ENCODE results near the gene KLF7. TPM values are rescaled to one million over a fixed set of nuclear protein-coding genes. Genes with fewer than 3 reads are reported as not detected.

The KLF7 gene
- total RNA-seq, 2 experiments from 2014 or later: 28.3 to 31.4 TPM

- DNase-seq: peak; percentile 29
- ChIA-PET CTCF (interaction anchor here (1.0 to 4.9 kb wide), 5 partner anchors 18 to 312 kb away, joined by 3 to 49 read pairs (median 8); no protein-coding TSS in a partner anchor), POLR2A (interaction anchor here (0.7 to 6.6 kb wide), 23 partner anchors 9 to 462 kb away, joined by 3 to 276 read pairs (median 8); partner anchors contain the start of genes CREB1, FASTKD2 and MDH1B)
- H3K27me3 Mint-ChIP-seq: peaks cover 7% of the 10 kb centered on the region
- peaks cover 32% of the 10 kb centered on the region for H3K36me3 Mint-ChIP-seq (ENCODE audit: low read depth)
- H3K9me3 Mint-ChIP-seq: no peaks in the 10 kb centered on the region
- peaks cover 52% of the 10 kb centered on the region for H3K4me1 Mint-ChIP-seq
- H3K4me3 Mint-ChIP-seq: peak overlapping the region; percentile 98
- peak overlapping the region; percentile 93 for H3K27ac Mint-ChIP-seq
These were observed 1.5 kb downstream of the KLF7 start for GRCh38 chr2:207164006-207164831.

GRCh38 chr2:207163756-207164005 lies 2.1 kb downstream of the KLF7 start:
- H3K36me3 Mint-ChIP-seq (ENCODE audit: low read depth): peaks cover 32% of the 10 kb centered on the region
- ChIA-PET POLR2A (interaction anchor here (0.7 to 6.6 kb wide), 10 partner anchors 9 to 367 kb away, joined by 3 to 276 read pairs (median 42); partner anchors contain the start of gene CREB1), CTCF (interaction anchor here (3.2 to 4.9 kb wide), 2 partner anchors 21 to 89 kb away, joined by 15 to 49 read pairs; no protein-coding TSS in a partner anchor)
- H3K4me3 Mint-ChIP-seq: peak overlapping the region; percentile 98
- peak overlapping the region; percentile 93 for H3K27ac Mint-ChIP-seq
- H3K27me3 Mint-ChIP-seq: peaks cover 7% of the 10 kb centered on the region
- DNase-seq: no peak
- H3K9me3 Mint-ChIP-seq: no peaks in the 10 kb centered on the region
- peaks cover 57% of the 10 kb centered on the region for H3K4me1 Mint-ChIP-seq

GRCh38 chr2:207163053-207163755 lies 2.5 kb downstream of the KLF7 start:
- peaks cover 60% of the 10 kb centered on the region for H3K4me1 Mint-ChIP-seq
- ChIA-PET POLR2A (interaction anchor here (0.7 to 6.6 kb wide), 11 partner anchors 8 to 370 kb away, joined by 3 to 276 read pairs (median 4); partner anchors contain the start of gene CREB1), CTCF (interaction anchor here (1.1 to 4.9 kb wide), 3 partner anchors 21 to 309 kb away, joined by 5 to 49 read pairs (median 5); no protein-coding TSS in a partner anchor)
- H3K27ac Mint-ChIP-seq: peak overlapping the region; percentile 93
- peaks cover 7% of the 10 kb centered on the region for H3K27me3 Mint-ChIP-seq
- DNase-seq: no peak
- H3K4me3 Mint-ChIP-seq: peak overlapping the region; percentile 98
- H3K9me3 Mint-ChIP-seq: no peaks in the 10 kb centered on the region
- H3K36me3 Mint-ChIP-seq (ENCODE audit: low read depth): peaks cover 35% of the 10 kb centered on the region

- peaks cover 4% of the 10 kb centered on the region for H3K27me3 Mint-ChIP-seq
- H3K27ac Mint-ChIP-seq: peak overlapping the region; percentile 93
- peaks cover 42% of the 10 kb centered on the region for H3K36me3 Mint-ChIP-seq (ENCODE audit: low read depth)
- POLR2A ChIA-PET: interaction anchor here (1.1 to 6.6 kb wide), 5 partner anchors 7 to 367 kb away, joined by 3 to 276 read pairs (median 83); partner anchors contain the start of gene CREB1
- H3K4me1 Mint-ChIP-seq: peaks cover 61% of the 10 kb centered on the region
- peak overlapping the region; percentile 98 for H3K4me3 Mint-ChIP-seq
- CTCF ChIA-PET: interaction anchor here (1.1 to 4.9 kb wide), 3 partner anchors 20 to 310 kb away, joined by 5 to 49 read pairs (median 5); no protein-coding TSS in a partner anchor
- DNase-seq: no peak
- no peaks in the 10 kb centered on the region for H3K9me3 Mint-ChIP-seq
These were observed 3.4 kb downstream of the KLF7 start for GRCh38 chr2:207162316-207162715.

- no peak for DNase-seq
- POLR2A ChIA-PET: interaction anchor here (1.2 to 6.6 kb wide), 3 partner anchors 19 to 174 kb away, joined by 3 to 276 read pairs (median 110); no protein-coding TSS in a partner anchor
- CTCF ChIA-PET: interaction anchor here (4.9 kb wide), 1 partner anchor 19 kb away, joined by 49 read pairs; no protein-coding TSS in a partner anchor
- Mint-ChIP-seq H3K9me3 (no peaks in the 10 kb centered on the region), H3K4me1 (peaks cover 65% of the 10 kb centered on the region), H3K27me3 (peaks cover 3% of the 10 kb centered on the region), H3K36me3 (ENCODE audit: low read depth) (peaks cover 49% of the 10 kb centered on the region), H3K4me3 (no peak overlapping the region), H3K27ac (no peak overlapping the region)
These were observed 4.3 kb downstream of the KLF7 start for GRCh38 chr2:207161247-207162123.

- ChIA-PET POLR2A (no interaction called here), CTCF (no interaction called here)
- no peaks in the 10 kb centered on the region for H3K9me3 Mint-ChIP-seq
- H3K4me3 Mint-ChIP-seq: no peak overlapping the region
- H3K4me1 Mint-ChIP-seq: peaks cover 78% of the 10 kb centered on the region
- DNase-seq: no peak
- peaks cover 57% of the 10 kb centered on the region for H3K36me3 Mint-ChIP-seq (ENCODE audit: low read depth)
- peaks cover 3% of the 10 kb centered on the region for H3K27me3 Mint-ChIP-seq
- no peak overlapping the region for H3K27ac Mint-ChIP-seq
These were observed 5.6 kb downstream of the KLF7 start for GRCh38 chr2:207160115-207160514.

GRCh38 chr2:207159002-207159401 lies 6.7 kb downstream of the KLF7 start:
- POLR2A ChIA-PET: interaction anchor here (1.0 kb wide), 1 partner anchor 371 kb away, joined by 3 read pairs; no protein-coding TSS in a partner anchor
- Mint-ChIP-seq H3K27me3 (no peaks in the 10 kb centered on the region), H3K9me3 (no peaks in the 10 kb centered on the region), H3K4me3 (no peak overlapping the region), H3K36me3 (ENCODE audit: low read depth) (peaks cover 56% of the 10 kb centered on the region), H3K4me1 (peaks cover 85% of the 10 kb centered on the region), H3K27ac (no peak overlapping the region)
- DNase-seq: no peak
- CTCF ChIA-PET: no interaction called here

GRCh38 chr2:207157731-207158130 lies 8.0 kb downstream of the KLF7 start:
- Mint-ChIP-seq H3K27me3 (no peaks in the 10 kb centered on the region), H3K4me3 (no peak overlapping the region), H3K27ac (no peak overlapping the region), H3K36me3 (ENCODE audit: low read depth) (peaks cover 55% of the 10 kb centered on the region), H3K9me3 (no peaks in the 10 kb centered on the region), H3K4me1 (peaks cover 88% of the 10 kb centered on the region)
- POLR2A ChIA-PET: interaction anchor here (5.9 to 6.1 kb wide), 2 partner anchors 7 to 15 kb away, joined by 72 to 83 read pairs; partner anchors contain the start of gene KLF7
- no peak for DNase-seq
- CTCF ChIA-PET: interaction anchor here (0.6 to 3.5 kb wide), 3 partner anchors 15 to 168 kb away, joined by 3 to 34 read pairs (median 6); no protein-coding TSS in a partner anchor

GRCh38 chr2:207157162-207157481 lies 8.6 kb downstream of the KLF7 start:
- Mint-ChIP-seq H3K4me1 (peaks cover 88% of the 10 kb centered on the region), H3K36me3 (ENCODE audit: low read depth) (peaks cover 53% of the 10 kb centered on the region), H3K4me3 (no peak overlapping the region), H3K27ac (peak overlapping the region; percentile 12), H3K9me3 (no peaks in the 10 kb centered on the region), H3K27me3 (no peaks in the 10 kb centered on the region)
- ChIA-PET POLR2A (interaction anchor here (0.8 to 6.1 kb wide), 4 partner anchors 8 to 176 kb away, joined by 3 to 83 read pairs (median 38); partner anchors contain the start of gene KLF7), CTCF (interaction anchor here (0.6 to 3.5 kb wide), 3 partner anchors 14 to 169 kb away, joined by 3 to 34 read pairs (median 6); no protein-coding TSS in a partner anchor)
- DNase-seq: no peak

- peaks cover 85% of the 10 kb centered on the region for H3K4me1 Mint-ChIP-seq
- no peaks in the 10 kb centered on the region for H3K9me3 Mint-ChIP-seq
- H3K27me3 Mint-ChIP-seq: no peaks in the 10 kb centered on the region
- H3K27ac Mint-ChIP-seq: peak overlapping the region; percentile 12
- ChIA-PET CTCF (interaction anchor here (0.7 to 3.5 kb wide), 2 partner anchors 13 to 83 kb away, joined by 3 to 34 read pairs; no protein-coding TSS in a partner anchor), POLR2A (interaction anchor here (0.8 to 6.1 kb wide), 5 partner anchors 9 to 177 kb away, joined by 3 to 83 read pairs (median 5); partner anchors contain the start of gene KLF7)
- peak; percentile 34 for DNase-seq
- H3K4me3 Mint-ChIP-seq: no peak overlapping the region
- peaks cover 49% of the 10 kb centered on the region for H3K36me3 Mint-ChIP-seq (ENCODE audit: low read depth)
These were observed 9.1 kb downstream of the KLF7 start for GRCh38 chr2:207156451-207157161.
